Measurements from ENCODE around the gene MAK.
A peak's percentile ranks its signal among the peaks of the same experiment; 100 is the strongest.

MAK gene

DNA sequence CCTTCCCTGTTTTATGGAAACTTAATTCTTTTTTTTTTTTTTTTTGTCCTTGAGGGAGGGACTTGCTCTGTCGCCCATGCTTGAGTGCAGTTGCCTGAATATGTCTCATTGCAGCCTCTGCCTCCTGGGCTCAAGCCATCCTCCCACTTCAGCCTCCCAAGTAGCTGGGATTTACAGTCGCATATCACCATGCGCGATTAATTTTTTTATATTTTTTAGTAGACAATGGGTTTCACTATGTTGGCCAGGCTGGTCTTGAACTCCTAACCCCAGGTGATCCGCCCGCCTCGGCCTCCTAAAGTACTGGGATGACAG is 114.8 kb downstream of the MAK start:
- H2BK12ac ChIP-seq (ENCODE audit: low read length in 2 of 2): no peak overlapping the region
- H2BK5ac ChIP-seq (ENCODE audit: low read depth, low read length, poor library complexity, severe bottlenecking): peak overlapping the region; percentile 83
- peak overlapping the region; percentile 87 for H3K4me2 ChIP-seq (ENCODE audit: low read length, poor library complexity, severe bottlenecking)
- peaks cover 3% of the 10 kb centered on the region for H3K4me1 ChIP-seq (ENCODE audit: control insufficient read depth, insufficient read depth, low read depth, low read length)
- peak overlapping the region; percentile 99 for H3K9ac ChIP-seq (ENCODE audit: low read length)
- no peak overlapping the region for H4K8ac ChIP-seq (ENCODE audit: low read length)
- H2BK15ac ChIP-seq (ENCODE audit: low read depth, poor library complexity, severe bottlenecking): peak overlapping the region; percentile 5
- peak overlapping the region in 1 of 2 experiments; percentile 59 for H3K18ac ChIP-seq (ENCODE audit: low read depth in 1 of 2, low read length in 2 of 2)
- H3K27me3 ChIP-seq (ENCODE audit: control insufficient read depth in 1 of 2, insufficient read depth in 1 of 2, low read length in 2 of 2): no peaks in the 10 kb centered on the region
- no peak overlapping the region for H2BK120ac ChIP-seq (ENCODE audit: low read depth, low read length)
- H3K36me3 ChIP-seq (ENCODE audit: control insufficient read depth in 1 of 2, insufficient read depth in 2 of 2, low read depth in 1 of 2, low read length in 2 of 2): peaks cover 28 to 39% of the 10 kb centered on the region in 2 experiments
- no peak for DNase-seq
- H3K23ac ChIP-seq (ENCODE audit: low read length in 2 of 2): no peak overlapping the region
- H2AK5ac ChIP-seq (ENCODE audit: low read length, severe bottlenecking): no peak overlapping the region
- H3K4me3 ChIP-seq (ENCODE audit: insufficient read depth in 1 of 2, low read depth in 1 of 2, low read length in 2 of 2): peak overlapping the region; percentile 82 to 98
- peaks cover 7% of the 10 kb centered on the region for H3K9me3 ChIP-seq (ENCODE audit: control insufficient read depth, low read length)
- no peak overlapping the region for H3K4ac ChIP-seq (ENCODE audit: low read depth in 1 of 2, low read length in 2 of 2)
- H2AFZ ChIP-seq (ENCODE audit: low read depth, low read length): no peak overlapping the region
- H3K79me1 ChIP-seq (replicated peaks; ENCODE audit: low read length, poor library complexity, severe bottlenecking): peaks cover 36% of the 10 kb centered on the region
- H3K14ac ChIP-seq (ENCODE audit: low read length in 2 of 2): no peak overlapping the region
- peak overlapping the region; percentile 89 for H3K27ac ChIP-seq (ENCODE audit: low read length, poor library complexity, severe bottlenecking)
- WGBS: 43% methylated on average over 6 of the region's 7 CpGs
- H4K91ac ChIP-seq (ENCODE audit: low read length): no peak overlapping the region

DNA sequence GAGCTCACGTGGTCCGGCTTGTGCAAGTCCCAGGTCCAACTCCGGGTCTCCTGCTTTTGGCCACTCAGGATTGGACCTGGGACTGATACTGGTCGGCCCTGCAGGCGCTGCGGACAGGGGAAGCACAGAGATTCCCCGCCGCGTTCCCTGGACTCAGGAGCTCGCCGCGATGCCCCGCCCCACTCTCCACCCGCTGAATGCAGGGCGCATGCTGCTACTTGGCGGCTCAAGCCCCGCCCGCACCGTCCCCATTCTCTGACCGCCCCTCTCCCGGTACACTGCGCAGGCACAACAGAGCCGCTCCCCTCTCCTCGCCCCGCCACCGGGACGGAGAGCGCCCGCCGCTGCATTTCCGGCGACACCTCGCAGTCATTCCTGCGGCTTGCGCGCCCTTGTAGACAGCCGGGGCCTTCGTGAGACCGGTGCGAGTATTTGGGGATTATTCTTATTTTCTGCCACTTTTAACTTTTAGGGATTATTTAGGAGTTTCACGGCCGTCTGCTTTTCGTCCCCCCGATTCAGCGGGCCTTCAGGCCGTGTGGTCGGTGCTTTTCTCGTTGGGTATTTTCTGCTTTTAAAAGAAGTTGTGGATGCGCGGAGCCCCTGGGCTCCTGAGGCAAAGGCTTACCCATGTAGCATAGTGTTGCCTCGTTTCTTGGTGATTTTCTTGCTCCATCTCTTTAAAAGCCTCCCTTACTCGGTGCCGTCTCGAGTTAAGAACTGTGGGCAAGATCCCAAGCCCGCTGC is 115.3 kb downstream of the MAK start, which contains the start of gene TMEM14C:
Gene TMEM14C (plus strand): TSS at position 251 of the 747 bp plus-strand sequence. CDS start 1,544 bp downstream, outside the sequence.
- Histone ChIP-seq H2BK12ac (ENCODE audit: low read length in 2 of 2) (no peak within 1 kb of the TSS), H3K4me1 (ENCODE audit: control insufficient read depth, insufficient read depth, low read depth, low read length) (peaks cover 3% of the 10 kb centered on the region), H4K8ac (ENCODE audit: low read length) (peak within 1 kb of the TSS; percentile 94), H3K4ac (ENCODE audit: low read depth in 1 of 2, low read length in 2 of 2) (peak within 1 kb of the TSS; percentile 74 to 82), H2BK5ac (ENCODE audit: low read depth, low read length, poor library complexity, severe bottlenecking) (peak within 1 kb of the TSS; percentile 83), H2AFZ (ENCODE audit: low read depth, low read length) (no peak within 1 kb of the TSS), H3K79me1 (replicated peaks; ENCODE audit: low read length, poor library complexity, severe bottlenecking) (peaks cover 35% of the 10 kb centered on the region), H3K14ac (ENCODE audit: low read length in 2 of 2) (no peak within 1 kb of the TSS), H3K27me3 (ENCODE audit: control insufficient read depth in 1 of 2, insufficient read depth in 1 of 2, low read length in 2 of 2) (no peaks in the 10 kb centered on the region), H3K23ac (ENCODE audit: low read length in 2 of 2) (no peak within 1 kb of the TSS), H2BK15ac (ENCODE audit: low read depth, poor library complexity, severe bottlenecking) (peak within 1 kb of the TSS; percentile 86), H2AK5ac (ENCODE audit: low read length, severe bottlenecking) (peak within 1 kb of the TSS; percentile 72), H3K9ac (ENCODE audit: low read length) (peak within 1 kb of the TSS; percentile 99), H3K27ac (ENCODE audit: low read length, poor library complexity, severe bottlenecking) (peak within 1 kb of the TSS; percentile 89), H3K4me2 (ENCODE audit: low read length, poor library complexity, severe bottlenecking) (peak within 1 kb of the TSS; percentile 88), H3K4me3 (ENCODE audit: insufficient read depth in 1 of 2, low read depth in 1 of 2, low read length in 2 of 2) (peak within 1 kb of the TSS; percentile 82 to 98), H3K9me3 (ENCODE audit: control insufficient read depth, low read length) (peaks cover 12% of the 10 kb centered on the region), H2BK120ac (ENCODE audit: low read depth, low read length) (peak within 1 kb of the TSS; percentile 15), H3K36me3 (ENCODE audit: control insufficient read depth in 1 of 2, insufficient read depth in 2 of 2, low read depth in 1 of 2, low read length in 2 of 2) (peaks cover 28 to 33% of the 10 kb centered on the region in 2 experiments), H4K91ac (ENCODE audit: low read length) (peak within 1 kb of the TSS; percentile 66), H3K18ac (ENCODE audit: low read depth in 1 of 2, low read length in 2 of 2) (peak within 1 kb of the TSS in 1 of 2 experiments; percentile 81)
- peak; percentile 98 for DNase-seq
- under 1% methylated on average over 51 of the region's 55 CpGs for WGBS

DNA sequence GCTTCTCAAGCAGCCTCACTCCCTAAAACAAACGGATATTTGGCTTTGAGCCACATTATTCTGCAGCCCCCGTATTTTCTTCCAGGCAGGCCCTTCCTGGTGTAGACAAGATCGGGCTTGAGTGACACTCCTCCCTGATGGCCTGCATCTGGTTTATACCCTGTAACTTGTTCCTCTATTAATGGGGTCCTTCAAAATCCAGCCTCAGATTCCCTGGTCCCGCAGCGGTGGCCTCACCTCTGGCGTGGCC is 115.8 kb downstream of the MAK start:
- Histone ChIP-seq H3K4ac (ENCODE audit: low read depth in 1 of 2, low read length in 2 of 2) (peak overlapping the region in 1 of 2 experiments; percentile 82), H3K18ac (ENCODE audit: low read depth in 1 of 2, low read length in 2 of 2) (peak overlapping the region in 1 of 2 experiments; percentile 60), H3K27ac (ENCODE audit: low read length, poor library complexity, severe bottlenecking) (peak overlapping the region; percentile 75), H2BK5ac (ENCODE audit: low read depth, low read length, poor library complexity, severe bottlenecking) (no peak overlapping the region), H3K36me3 (ENCODE audit: control insufficient read depth in 1 of 2, insufficient read depth in 2 of 2, low read depth in 1 of 2, low read length in 2 of 2) (peaks cover 29% of the 10 kb centered on the region in 2 experiments), H4K91ac (ENCODE audit: low read length) (no peak overlapping the region), H3K27me3 (ENCODE audit: control insufficient read depth in 1 of 2, insufficient read depth in 1 of 2, low read length in 2 of 2) (no peaks in the 10 kb centered on the region), H3K4me1 (ENCODE audit: control insufficient read depth, insufficient read depth, low read depth, low read length) (peaks cover 3% of the 10 kb centered on the region), H3K23ac (ENCODE audit: low read length in 2 of 2) (no peak overlapping the region), H4K8ac (ENCODE audit: low read length) (peak overlapping the region; percentile 94), H3K9ac (ENCODE audit: low read length) (peak overlapping the region; percentile 99), H3K9me3 (ENCODE audit: control insufficient read depth, low read length) (peaks cover 12% of the 10 kb centered on the region), H2BK120ac (ENCODE audit: low read depth, low read length) (peak overlapping the region; percentile 15), H3K4me3 (ENCODE audit: insufficient read depth in 1 of 2, low read depth in 1 of 2, low read length in 2 of 2) (peak overlapping the region; percentile 82 to 98), H3K14ac (ENCODE audit: low read length in 2 of 2) (no peak overlapping the region), H3K79me1 (replicated peaks; ENCODE audit: low read length, poor library complexity, severe bottlenecking) (peaks cover 33% of the 10 kb centered on the region), H2AFZ (ENCODE audit: low read depth, low read length) (no peak overlapping the region), H2BK12ac (ENCODE audit: low read length in 2 of 2) (no peak overlapping the region), H2AK5ac (ENCODE audit: low read length, severe bottlenecking) (no peak overlapping the region), H2BK15ac (ENCODE audit: low read depth, poor library complexity, severe bottlenecking) (no peak overlapping the region), H3K4me2 (ENCODE audit: low read length, poor library complexity, severe bottlenecking) (peak overlapping the region; percentile 88)
- 2% methylated on average over 6 of the region's 6 CpGs for WGBS
- no peak for DNase-seq

DNA sequence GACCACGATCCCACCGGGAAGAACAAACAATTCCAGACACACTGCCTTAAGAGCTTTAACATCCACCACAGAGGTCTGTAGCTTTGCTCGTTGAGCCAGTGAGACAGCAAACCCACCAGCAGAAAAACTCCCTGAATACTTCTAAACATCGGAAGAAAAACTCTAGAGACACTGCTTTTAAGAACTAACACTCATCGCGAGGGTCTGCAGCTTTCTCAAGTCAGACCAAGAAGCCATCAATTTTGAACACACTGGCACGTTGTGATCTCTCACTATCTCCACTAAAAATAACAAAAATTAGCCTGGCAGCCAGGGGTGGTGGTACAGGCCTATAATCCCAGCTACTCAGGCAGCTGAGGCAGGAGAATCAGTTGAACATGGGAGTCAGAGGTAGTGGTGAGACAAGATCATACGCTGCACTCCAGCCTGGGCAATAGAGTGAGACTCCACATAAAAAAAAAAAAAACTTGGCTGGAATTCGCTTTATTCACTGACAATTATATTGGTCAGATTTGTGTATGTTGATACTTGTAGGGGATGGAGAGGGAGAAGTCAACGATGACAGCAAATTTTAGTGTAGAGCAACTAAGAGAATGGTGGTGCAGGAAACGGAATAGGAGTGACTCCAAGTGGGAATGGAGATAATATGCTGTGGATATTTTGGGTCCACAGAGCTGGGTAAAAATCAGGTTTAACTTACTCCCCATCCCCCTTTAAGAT is 116.3 kb downstream of the MAK start:
- Histone ChIP-seq H2BK5ac (ENCODE audit: low read depth, low read length, poor library complexity, severe bottlenecking) (no peak overlapping the region), H3K9ac (ENCODE audit: low read length) (peak overlapping the region; percentile 99), H3K9me3 (ENCODE audit: control insufficient read depth, low read length) (peaks cover 12% of the 10 kb centered on the region)

More for the DNA sequence above, 116.3 kb downstream of the MAK start:
- H3K4me3 ChIP-seq (ENCODE audit: insufficient read depth in 1 of 2, low read depth in 1 of 2, low read length in 2 of 2): peak overlapping the region in 1 of 2 experiments; percentile 98
- H4K8ac ChIP-seq (ENCODE audit: low read length): peak overlapping the region; percentile 94
- peak overlapping the region; percentile 88 for H3K4me2 ChIP-seq (ENCODE audit: low read length, poor library complexity, severe bottlenecking)
- no peak for DNase-seq
- peaks cover 3% of the 10 kb centered on the region for H3K4me1 ChIP-seq (ENCODE audit: control insufficient read depth, insufficient read depth, low read depth, low read length)
- no peaks in the 10 kb centered on the region for H3K27me3 ChIP-seq (ENCODE audit: control insufficient read depth in 1 of 2, insufficient read depth in 1 of 2, low read length in 2 of 2)
- peak overlapping the region in 1 of 2 experiments; percentile 82 for H3K4ac ChIP-seq (ENCODE audit: low read depth in 1 of 2, low read length in 2 of 2)
- H2AK5ac ChIP-seq (ENCODE audit: low read length, severe bottlenecking): no peak overlapping the region
- peak overlapping the region in 1 of 2 experiments; percentile 60 for H3K18ac ChIP-seq (ENCODE audit: low read depth in 1 of 2, low read length in 2 of 2)
- peak overlapping the region; percentile 15 for H2BK120ac ChIP-seq (ENCODE audit: low read depth, low read length)
- no peak overlapping the region for H2BK12ac ChIP-seq (ENCODE audit: low read length in 2 of 2)
- H2BK15ac ChIP-seq (ENCODE audit: low read depth, poor library complexity, severe bottlenecking): no peak overlapping the region
- peak overlapping the region; percentile 75 for H3K27ac ChIP-seq (ENCODE audit: low read length, poor library complexity, severe bottlenecking)
- H3K79me1 ChIP-seq (replicated peaks; ENCODE audit: low read length, poor library complexity, severe bottlenecking): peaks cover 30% of the 10 kb centered on the region
- H3K36me3 ChIP-seq (ENCODE audit: control insufficient read depth in 1 of 2, insufficient read depth in 2 of 2, low read depth in 1 of 2, low read length in 2 of 2): peaks cover 26 to 29% of the 10 kb centered on the region in 2 experiments
- H4K91ac ChIP-seq (ENCODE audit: low read length): no peak overlapping the region
- WGBS: 87% methylated on average over 11 of the region's 11 CpGs
- H3K23ac ChIP-seq (ENCODE audit: low read length in 2 of 2): no peak overlapping the region
- H2AFZ ChIP-seq (ENCODE audit: low read depth, low read length): no peak overlapping the region
- H3K14ac ChIP-seq (ENCODE audit: low read length in 2 of 2): no peak overlapping the region

Data from mesenchymal stem cell (in vitro differentiated cells and primary cell).